DOHH2 (cell line): ENCODE results near the gene MRPL51.

Experiments
- H3F3A ChIP-seq: fragments of 200-600 bp; sonication (generic), shearing (Covaris generic); 2 replicates; pipeline ENCODE4 v1.6.0; 2016; ENCODE audit warnings: antibody characterized with exemption, mild to moderate bottlenecking; ENCODE audit not compliant: control insufficient read depth, insufficient read depth
- H3K27ac ChIP-seq: fragments of 200-600 bp; sonication (generic); 2 replicates; pipeline ENCODE4 v1.5.1; 2014; ENCODE audit warnings: low read depth, mild to moderate bottlenecking, low read length, moderate library complexity
- H3K27me3 ChIP-seq: fragments of 200-600 bp; sonication (generic); 2 replicates; pipeline ENCODE4 v1.6.1; 2014; ENCODE audit warnings: mild to moderate bottlenecking, low read length, mixed read lengths; ENCODE audit not compliant: control insufficient read depth
- H3K36me3 ChIP-seq: fragments of 200-600 bp; sonication (generic); 2 replicates; pipeline ENCODE4 v1.6.1; 2014; ENCODE audit warnings: mild to moderate bottlenecking, low read length, moderate library complexity, mixed read lengths; ENCODE audit not compliant: control insufficient read depth
- H3K4me1 ChIP-seq: fragments of 200-600 bp; sonication (generic); 2 replicates; pipeline ENCODE4 v1.6.1; 2014; ENCODE audit warnings: mild to moderate bottlenecking, low read length, mixed read lengths; ENCODE audit not compliant: control insufficient read depth
- H3K4me2 ChIP-seq: fragments of 200-600 bp; sonication (generic); 2 replicates; pipeline ENCODE4 v1.6.0; 2014; ENCODE audit warnings: mild to moderate bottlenecking, low read length, moderate library complexity
- H3K4me3 ChIP-seq: fragments of 200-600 bp; sonication (generic); 2 replicates; pipeline ENCODE4 v1.5.1; 2014; ENCODE audit warnings: mild to moderate bottlenecking, low read length, mixed read lengths
- H3K79me2 ChIP-seq: fragments of 200-600 bp; sonication (generic); 2 replicates; pipeline ENCODE4 v1.6.1; 2014; ENCODE audit warnings: mild to moderate bottlenecking, low read length, mixed read lengths; ENCODE audit not compliant: control insufficient read depth
- H3K9me2 ChIP-seq: fragments of 200-600 bp; sonication (generic); replicated peaks from 2 replicates; pipeline ENCODE4 v1.6.1; 2014; ENCODE audit warnings: mild to moderate bottlenecking, low read length, mixed read lengths; ENCODE audit not compliant: control insufficient read depth
- H3K9me3 ChIP-seq: fragments of 200-600 bp; sonication (generic); 2 replicates; pipeline ENCODE4 v1.6.1; 2014; ENCODE audit warnings: antibody characterized with exemption, low read length, mixed read lengths; ENCODE audit not compliant: control insufficient read depth, insufficient read depth
- H4K20me1 ChIP-seq: fragments of 200-600 bp; sonication (generic); 2 replicates; pipeline ENCODE4 v1.6.0; 2014; ENCODE audit warnings: low read depth, mild to moderate bottlenecking, antibody characterized with exemption, low read length, moderate library complexity; ENCODE audit not compliant: control insufficient read depth, insufficient read depth
- CTCF ChIP-seq: fragments of 200-600 bp; sonication (generic); IDR thresholded peaks from one replicate; pipeline ENCODE4 v1.5.1; 2014; ENCODE audit warnings: antibody characterized with exemption, mild to moderate bottlenecking, low read depth, low read length; ENCODE audit not compliant: poor library complexity, severe bottlenecking
- EZH2phosphoT487 ChIP-seq: fragments of 200-600 bp; sonication (generic); IDR thresholded peaks from 2 replicates; pipeline ENCODE4 v1.6.1; 2017; ENCODE audit warnings: borderline replicate concordance, mild to moderate bottlenecking, antibody characterized with exemption, low read length, moderate library complexity, mixed read lengths

Gene MRPL51

DNA sequence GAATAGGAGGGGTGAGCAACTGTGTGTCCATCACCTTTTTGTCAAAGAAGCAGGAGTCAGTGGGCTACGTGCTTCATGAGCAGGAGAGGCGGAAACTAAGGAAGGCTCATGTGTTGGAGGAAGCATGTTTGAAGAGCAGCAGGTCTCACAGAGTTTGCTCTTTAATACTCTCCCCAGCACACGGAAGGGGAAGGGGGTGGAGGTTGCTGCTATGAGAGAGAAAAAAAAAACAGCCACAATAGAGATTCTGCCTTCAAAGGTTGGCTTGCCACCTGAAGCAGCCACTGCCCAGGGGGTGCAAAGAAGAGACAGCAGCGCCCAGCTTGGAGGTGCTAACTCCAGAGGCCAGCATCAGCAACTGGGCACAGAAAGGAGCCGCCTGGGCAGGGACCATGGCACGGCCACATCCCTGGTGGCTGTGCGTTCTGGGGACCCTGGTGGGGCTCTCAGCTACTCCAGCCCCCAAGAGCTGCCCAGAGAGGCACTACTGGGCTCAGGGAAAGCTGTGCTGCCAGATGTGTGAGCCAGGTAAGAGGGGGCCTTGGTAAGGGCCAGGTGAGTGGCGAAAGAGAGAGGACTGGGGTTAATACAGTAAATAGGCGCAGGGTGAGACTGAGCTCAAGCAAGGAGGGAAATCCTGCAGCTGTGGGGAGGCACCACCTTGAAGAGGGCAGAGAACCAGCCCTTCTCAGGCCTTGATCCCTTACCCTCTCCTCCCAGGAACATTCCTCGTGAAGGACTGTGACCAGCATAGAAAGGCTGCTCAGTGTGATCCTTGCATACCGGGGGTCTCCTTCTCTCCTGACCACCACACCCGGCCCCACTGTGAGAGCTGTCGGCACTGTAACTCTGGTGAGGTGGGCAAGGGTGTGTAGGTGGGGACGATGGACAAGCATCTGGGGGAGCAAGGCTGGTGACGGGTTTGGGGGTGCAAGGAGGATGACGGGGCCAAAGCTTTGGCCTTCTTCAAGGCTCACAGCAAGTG, 48.1 kb downstream of the MRPL51 start, which contains the start of gene CD27:
TSS of gene CD27 (plus strand) at position 252 of the 985 bp plus-strand sequence. CDS start at position 393, 141 bp downstream.
- Histone ChIP-seq H3K4me2 (peak within 1 kb of the TSS; percentile 92), H3K27me3 (no peaks in the 10 kb centered on the region), H3F3A (peaks cover 41% of the 10 kb centered on the region), H3K9me3 (no peaks in the 10 kb centered on the region), H4K20me1 (no peaks in the 10 kb centered on the region), H3K36me3 (peaks cover 30% of the 10 kb centered on the region), H3K9me2 (no peaks in the 10 kb centered on the region), H3K27ac (peak within 1 kb of the TSS; percentile 92), H3K4me3 (peak within 1 kb of the TSS; percentile 90), H3K4me1 (peaks cover 67% of the 10 kb centered on the region), H3K79me2 (peaks cover 39% of the 10 kb centered on the region)
- TF ChIP-seq CTCF (no peak), EZH2phosphoT487 (no peak)

DNA sequence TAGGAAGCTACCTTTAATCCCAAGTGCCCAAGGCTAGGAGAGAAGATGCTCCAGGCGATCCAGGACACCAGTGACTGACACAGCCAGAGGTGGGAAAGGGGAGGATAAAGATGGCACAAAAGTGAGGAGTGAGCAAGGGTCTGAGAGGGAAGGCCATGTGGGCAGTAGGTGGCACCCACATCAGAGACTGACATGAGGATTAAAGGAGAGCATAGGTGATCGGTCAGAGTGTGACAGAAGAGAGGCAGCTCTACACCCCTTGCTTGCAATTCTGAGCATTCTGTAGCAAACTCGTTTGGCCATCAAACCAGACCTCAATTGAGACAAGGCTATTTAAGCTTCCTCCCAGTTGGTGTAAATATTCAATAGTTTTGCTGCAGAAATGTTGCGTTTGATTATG, 49.0 kb downstream of the MRPL51 start:
- Histone ChIP-seq H3K4me1 (peaks cover 65% of the 10 kb centered on the region), H3F3A (peaks cover 38% of the 10 kb centered on the region), H3K27me3 (no peaks in the 10 kb centered on the region), H3K4me3 (peak overlapping the region; percentile 90), H3K9me3 (no peaks in the 10 kb centered on the region), H4K20me1 (no peaks in the 10 kb centered on the region), H3K27ac (peak overlapping the region; percentile 92), H3K4me2 (peak overlapping the region; percentile 92), H3K79me2 (peaks cover 39% of the 10 kb centered on the region), H3K36me3 (peaks cover 28% of the 10 kb centered on the region), H3K9me2 (no peaks in the 10 kb centered on the region)
- TF ChIP-seq EZH2phosphoT487 (no peak), CTCF (peak; percentile 17)

DNA sequence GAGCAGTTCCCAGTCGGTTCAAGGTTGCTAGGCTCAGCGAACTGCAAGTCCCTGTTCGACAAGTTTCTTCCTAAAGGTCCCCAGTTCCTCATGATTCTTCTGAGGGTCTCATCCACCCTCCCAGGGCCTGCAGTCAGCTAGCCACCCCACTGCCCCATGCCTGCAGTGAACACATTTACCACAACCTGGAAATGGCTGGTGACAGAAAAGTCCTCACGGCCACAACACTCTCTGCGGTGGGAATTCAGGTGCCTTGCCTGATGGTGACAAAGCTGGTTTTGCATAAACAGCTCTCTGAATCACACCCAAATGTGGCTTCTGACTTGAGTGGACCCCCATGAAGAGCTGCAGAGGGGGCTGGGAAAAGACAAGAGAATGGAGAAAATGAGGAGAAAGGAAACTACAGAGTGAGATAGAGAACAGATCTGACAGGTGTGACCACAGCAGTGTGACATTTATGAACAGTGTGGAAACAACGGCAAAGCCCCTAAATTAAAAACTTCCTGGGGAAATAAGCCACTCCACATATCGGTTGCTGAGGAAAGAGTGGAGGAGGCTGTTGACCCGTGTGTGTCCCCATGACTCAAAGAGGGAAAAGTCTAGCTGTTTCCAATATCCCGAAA, 49.6 kb downstream of the MRPL51 start:
- peaks cover 28% of the 10 kb centered on the region for H3K36me3 ChIP-seq
- no peak for TF ChIP-seq EZH2phosphoT487
- H3K9me2 ChIP-seq, result no peaks in the 10 kb centered on the region
- peak overlapping the region; percentile 90 for H3K4me3 ChIP-seq
- peak overlapping the region; percentile 92 for H3K27ac ChIP-seq
- peaks cover 39% of the 10 kb centered on the region for H3K79me2 ChIP-seq
- no peaks in the 10 kb centered on the region for H3K27me3 ChIP-seq
- H3K9me3 ChIP-seq, result no peaks in the 10 kb centered on the region
- peak overlapping the region; percentile 92 for H3K4me2 ChIP-seq
- peaks cover 68% of the 10 kb centered on the region for H3K4me1 ChIP-seq
- peaks cover 38% of the 10 kb centered on the region for H3F3A ChIP-seq
- no peaks in the 10 kb centered on the region for H4K20me1 ChIP-seq
